A673 (cell line): ENCODE data around the gene RHEB. TPM values are rescaled to one million over a fixed set of nuclear protein-coding genes. Genes with fewer than 3 reads are reported as not detected.

ENCODE experiments used
- BruUV-seq: library from RNA; stranded (reverse); fragments of 400-500 nt; replicated peaks from 2 replicates; lab custom pipeline; 2021; lab: Mats Ljungman, UMichigan
- CTCF ChIA-PET: fragments of 300-600 bp; sonication (Branson Sonifier 250); formaldehyde crosslinking; loops from one replicate; lab custom pipeline; 2022; ENCODE audit warnings: antibody characterized with exemption; lab: Charles Lee
- POLR2A ChIA-PET: fragments of 300-600 bp; sonication (Branson Sonifier 250); formaldehyde crosslinking; loops from one replicate; lab custom pipeline; 2022; ENCODE audit warnings: antibody characterized with exemption; ENCODE audit not compliant: low non-redundant PET; lab: Charles Lee
- DNase-seq: peaks from one replicate; pipeline ENCODE4 v3.0.0-alpha.2; 2015; ENCODE audit warnings: low spot score
- H3K27ac ChIP-seq: fragments of 200-600 bp; sonication (generic); 2 replicates; pipeline ENCODE4 v1.5.1; 2016; ENCODE audit warnings: mixed run types, low read depth, mild to moderate bottlenecking, mixed read lengths, antibody characterized with exemption, low read length; ENCODE audit not compliant: poor library complexity, severe bottlenecking
- H3K27me3 ChIP-seq: fragments of 200-600 bp; sonication (generic); replicated peaks from 2 replicates; pipeline ENCODE4 v1.6.1; 2017; ENCODE audit warnings: mixed run types, low read depth, mild to moderate bottlenecking, mixed read lengths, antibody characterized with exemption, low read length; ENCODE audit not compliant: insufficient read depth, poor library complexity
- H3K36me3 ChIP-seq: fragments of 200-600 bp; sonication (generic); 2 replicates; pipeline ENCODE4 v1.6.1; 2016; ENCODE audit warnings: mixed run types, mild to moderate bottlenecking, mixed read lengths, antibody characterized with exemption, low read length; ENCODE audit not compliant: insufficient read depth, poor library complexity, severe bottlenecking
- H3K4me1 ChIP-seq: fragments of 200-600 bp; sonication (generic); 2 replicates; pipeline ENCODE4 v1.6.1; 2017; ENCODE audit warnings: mixed run types, mild to moderate bottlenecking, mixed read lengths, antibody characterized with exemption, low read length; ENCODE audit not compliant: insufficient read depth, poor library complexity, severe bottlenecking
- H3K4me3 ChIP-seq: fragments of 200-600 bp; sonication (generic); 2 replicates; pipeline ENCODE4 v1.5.1; 2016; ENCODE audit warnings: low read depth, mixed run types, mild to moderate bottlenecking, mixed read lengths, low read length; ENCODE audit not compliant: poor library complexity, severe bottlenecking
- H3K9me3 ChIP-seq: fragments of 200-600 bp; sonication (generic); 2 replicates; pipeline ENCODE4 v1.6.1; 2016; ENCODE audit warnings: mixed run types, low read depth, mild to moderate bottlenecking, mixed read lengths, antibody characterized with exemption, low read length; ENCODE audit not compliant: poor library complexity, severe bottlenecking
- EZH2 ChIP-seq: fragments of 200-600 bp; sonication (generic); IDR thresholded peaks from 2 replicates; pipeline ENCODE4 v1.6.1; 2017; ENCODE audit warnings: borderline replicate concordance, low read depth, mild to moderate bottlenecking, mixed read lengths, antibody characterized with exemption, low read length; ENCODE audit not compliant: poor library complexity, severe bottlenecking
- intact Hi-C: fragments of 100-400 bp; cut with micrococcal nuclease; formaldehyde crosslinking; loops from one replicate; pipeline ENCODE4 v1.10.0; 2022; ENCODE audit not compliant: unreplicated experiment
- total RNA-seq: library from RNA; stranded (reverse); gene quantifications from 2 replicates; pipeline ENCODE4 v1.2.3, GENCODE V29; 2021
- TF ChIP-seq, protein P1 (sequence below): fragments of 300-800, 200-600 bp; sonication (generic); conservative IDR thresholded peaks from 2 replicates; pipeline ENCODE4 v1.5.1; 2017; ENCODE audit warnings: low read depth, mild to moderate bottlenecking, antibody characterized with exemption, low read length, moderate library complexity, mixed read lengths

Gene RHEB
- total RNA-seq, 1 experiment from 2014 or later, result 136 TPM

DNA sequence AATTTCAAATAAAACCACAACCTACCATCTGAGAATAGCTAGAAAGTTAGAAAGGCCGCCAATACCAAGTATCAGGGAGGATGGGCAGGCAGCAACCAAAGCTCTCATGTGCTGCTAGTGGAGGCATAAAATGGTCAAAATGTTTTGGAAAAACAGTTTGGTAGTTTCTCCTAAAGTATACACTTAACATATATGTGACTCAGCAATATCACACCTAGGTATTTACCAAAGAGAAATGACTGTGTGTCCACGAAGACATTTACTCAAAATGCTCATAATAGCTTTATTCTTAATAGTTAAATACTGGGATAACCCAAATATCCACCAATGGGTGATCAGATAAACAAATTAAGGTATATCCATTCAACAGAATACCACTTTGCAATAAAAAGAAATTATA is 14.3 kb downstream of the RHEB start:
- H3K27ac ChIP-seq, result no peak overlapping the region
- TF ChIP-seq, protein P1, sequence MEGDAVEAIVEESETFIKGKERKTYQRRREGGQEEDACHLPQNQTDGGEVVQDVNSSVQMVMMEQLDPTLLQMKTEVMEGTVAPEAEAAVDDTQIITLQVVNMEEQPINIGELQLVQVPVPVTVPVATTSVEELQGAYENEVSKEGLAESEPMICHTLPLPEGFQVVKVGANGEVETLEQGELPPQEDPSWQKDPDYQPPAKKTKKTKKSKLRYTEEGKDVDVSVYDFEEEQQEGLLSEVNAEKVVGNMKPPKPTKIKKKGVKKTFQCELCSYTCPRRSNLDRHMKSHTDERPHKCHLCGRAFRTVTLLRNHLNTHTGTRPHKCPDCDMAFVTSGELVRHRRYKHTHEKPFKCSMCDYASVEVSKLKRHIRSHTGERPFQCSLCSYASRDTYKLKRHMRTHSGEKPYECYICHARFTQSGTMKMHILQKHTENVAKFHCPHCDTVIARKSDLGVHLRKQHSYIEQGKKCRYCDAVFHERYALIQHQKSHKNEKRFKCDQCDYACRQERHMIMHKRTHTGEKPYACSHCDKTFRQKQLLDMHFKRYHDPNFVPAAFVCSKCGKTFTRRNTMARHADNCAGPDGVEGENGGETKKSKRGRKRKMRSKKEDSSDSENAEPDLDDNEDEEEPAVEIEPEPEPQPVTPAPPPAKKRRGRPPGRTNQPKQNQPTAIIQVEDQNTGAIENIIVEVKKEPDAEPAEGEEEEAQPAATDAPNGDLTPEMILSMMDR, result no peak
- no peak for TF ChIP-seq EZH2
- H3K9me3 ChIP-seq, result no peaks in the 10 kb centered on the region
- no TSS peak for BruUV-seq
- ChIA-PET CTCF (no interaction called here), POLR2A (no interaction called here)
- intact Hi-C loops, result no loop called here
- no peaks in the 10 kb centered on the region for H3K27me3 ChIP-seq
- H3K4me3 ChIP-seq, result no peak overlapping the region
- no peak for DNase-seq
- peaks cover 23% of the 10 kb centered on the region for H3K4me1 ChIP-seq
- H3K36me3 ChIP-seq, result no peaks in the 10 kb centered on the region

DNA sequence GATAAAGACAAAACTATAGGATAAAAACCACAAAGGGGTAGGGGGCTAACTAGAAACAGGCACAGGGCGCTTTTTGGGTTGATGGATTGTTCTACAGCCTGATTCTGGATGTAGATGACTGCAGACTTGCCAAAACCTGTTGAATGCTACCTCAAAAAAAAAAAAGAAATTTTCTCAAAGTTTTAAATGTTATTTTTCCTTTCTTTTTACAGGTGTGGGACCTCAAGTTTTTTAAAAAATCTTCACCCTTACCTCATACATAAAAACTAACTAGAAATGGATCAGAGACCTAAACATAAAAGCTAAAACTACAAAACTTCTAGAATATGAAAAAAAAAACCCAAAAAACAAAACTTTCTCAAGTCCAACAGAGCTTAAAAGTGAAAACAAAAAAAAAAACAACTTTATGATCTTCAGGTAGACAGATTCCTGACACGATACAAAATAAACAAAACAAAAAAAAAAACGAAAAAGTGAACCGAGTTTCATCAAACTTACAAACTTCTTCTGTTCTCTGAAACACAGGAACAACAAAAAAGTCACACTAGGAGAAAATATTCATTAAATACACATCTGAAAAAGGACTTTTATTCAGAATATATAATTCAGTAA is 14.9 kb downstream of the RHEB start:
- Histone ChIP-seq H3K36me3 (no peaks in the 10 kb centered on the region), H3K27ac (no peak overlapping the region), H3K27me3 (no peaks in the 10 kb centered on the region), H3K4me3 (no peak overlapping the region), H3K4me1 (peaks cover 23% of the 10 kb centered on the region), H3K9me3 (no peaks in the 10 kb centered on the region)
- no peak for TF ChIP-seq EZH2
- TF ChIP-seq, protein P1, result no peak
- CTCF ChIA-PET, result interaction anchor here (0.7 kb wide), 1 partner anchor 252 kb away, joined by 6 read pairs; no protein-coding TSS in a partner anchor
- POLR2A ChIA-PET, result no interaction called here
- no peak for DNase-seq
- intact Hi-C loops, result no loop called here
- BruUV-seq, result no TSS peak

DNA sequence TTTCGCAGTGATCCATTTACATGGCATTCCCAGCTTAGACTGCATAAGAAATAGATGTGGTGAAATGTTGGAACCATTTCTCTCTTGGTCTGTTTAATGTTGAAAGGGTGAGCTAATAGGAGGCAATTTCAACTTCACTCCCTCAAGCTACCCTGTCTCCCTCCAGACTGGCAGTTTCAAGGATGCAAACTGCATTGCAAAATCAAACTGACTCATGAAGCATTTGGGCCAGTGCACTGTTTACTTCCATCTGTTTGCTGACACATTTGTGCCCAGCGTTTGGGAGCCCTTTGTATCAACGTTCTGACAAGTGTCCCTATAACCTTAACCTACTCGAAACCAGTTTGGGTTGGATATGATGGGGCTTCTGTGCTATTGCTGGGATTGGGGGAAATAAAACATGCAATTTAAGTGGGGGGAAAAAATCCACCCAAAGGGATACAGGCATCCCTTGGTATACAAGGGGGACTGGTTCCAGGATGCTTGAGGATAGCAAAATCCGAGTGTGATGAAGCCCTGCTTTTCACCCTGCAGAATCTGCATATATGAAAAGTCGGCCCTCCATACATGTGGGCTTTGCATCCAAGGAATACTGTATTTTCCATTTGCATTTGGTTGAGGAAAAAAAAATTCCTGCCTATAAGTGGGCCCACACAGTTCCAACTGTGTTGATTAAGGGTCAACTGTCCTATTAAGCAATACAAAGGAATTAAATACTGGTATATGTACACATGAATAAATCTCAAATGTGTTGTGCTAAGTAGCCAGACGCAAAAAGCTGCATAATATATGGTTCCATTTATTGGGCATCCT is 15.6 kb downstream of the RHEB start:
- BruUV-seq, result no TSS peak
- Histone ChIP-seq H3K4me3 (no peak overlapping the region), H3K36me3 (no peaks in the 10 kb centered on the region), H3K4me1 (peaks cover 23% of the 10 kb centered on the region), H3K27ac (no peak overlapping the region), H3K27me3 (no peaks in the 10 kb centered on the region), H3K9me3 (no peaks in the 10 kb centered on the region)
- CTCF ChIA-PET, result interaction anchor here (0.7 kb wide), 1 partner anchor 252 kb away, joined by 6 read pairs; no protein-coding TSS in a partner anchor
- intact Hi-C loops, result no loop called here
- POLR2A ChIA-PET, result no interaction called here
- TF ChIP-seq, protein P1, result no peak
- no peak for TF ChIP-seq EZH2
- no peak for DNase-seq
